Inferior parietal cortex (tissue), 1 donor: ENCODE data around the gene HOXB5.

ENCODE experiments used
- DNase-seq: peaks from one replicate; pipeline ENCODE4 v3.0.0-alpha.2; 2016; ENCODE audit errors: extremely low spot score

Gene HOXB5

DNA sequence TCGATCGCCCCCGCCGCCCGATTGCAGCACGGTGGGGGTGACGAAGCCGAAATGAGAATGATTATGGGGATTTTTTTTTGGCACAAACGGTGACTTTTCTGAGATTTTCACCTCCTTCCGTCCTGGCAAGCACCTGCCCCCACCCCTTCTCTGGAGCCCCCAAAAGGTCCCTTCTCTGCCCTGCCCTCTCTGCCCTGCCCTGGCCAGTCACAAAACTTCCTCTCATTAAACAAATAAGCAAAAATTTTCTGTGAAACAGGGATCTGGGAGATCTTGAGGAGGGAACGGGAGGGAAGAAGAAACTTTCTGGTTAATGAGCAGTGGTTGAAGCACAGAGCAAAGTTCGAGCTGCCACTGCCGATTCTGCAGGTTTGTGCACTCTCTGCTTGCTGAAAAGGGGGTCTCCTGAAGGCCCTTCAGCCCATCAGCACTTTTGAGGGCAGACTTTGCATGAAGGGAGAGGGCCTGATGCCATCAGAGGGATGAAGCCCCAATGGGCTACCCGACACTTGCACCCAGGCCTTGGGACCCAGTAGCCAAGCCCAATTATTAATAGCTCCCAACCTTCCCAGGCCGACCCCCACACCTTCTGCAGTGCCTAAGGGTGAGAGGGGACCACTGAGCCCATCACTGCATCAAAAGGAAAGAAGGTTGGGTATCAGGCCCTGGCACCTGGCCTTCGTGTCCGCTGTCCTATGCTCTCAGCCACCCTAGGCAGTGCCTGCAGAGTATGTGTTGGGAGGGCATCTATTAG, 22.6 kb upstream of the HOXB5 start:
- DNase-seq: no peak

GRCh38 chr17:48615047-48615962, 21.7 kb upstream of the HOXB5 start, which contains the start of gene HOXB8:
TSS of gene HOXB8 (minus strand) at chr17:48615292. CDS start at chr17:48614704, 588 bp downstream.
- DNase-seq: no peak

DNA sequence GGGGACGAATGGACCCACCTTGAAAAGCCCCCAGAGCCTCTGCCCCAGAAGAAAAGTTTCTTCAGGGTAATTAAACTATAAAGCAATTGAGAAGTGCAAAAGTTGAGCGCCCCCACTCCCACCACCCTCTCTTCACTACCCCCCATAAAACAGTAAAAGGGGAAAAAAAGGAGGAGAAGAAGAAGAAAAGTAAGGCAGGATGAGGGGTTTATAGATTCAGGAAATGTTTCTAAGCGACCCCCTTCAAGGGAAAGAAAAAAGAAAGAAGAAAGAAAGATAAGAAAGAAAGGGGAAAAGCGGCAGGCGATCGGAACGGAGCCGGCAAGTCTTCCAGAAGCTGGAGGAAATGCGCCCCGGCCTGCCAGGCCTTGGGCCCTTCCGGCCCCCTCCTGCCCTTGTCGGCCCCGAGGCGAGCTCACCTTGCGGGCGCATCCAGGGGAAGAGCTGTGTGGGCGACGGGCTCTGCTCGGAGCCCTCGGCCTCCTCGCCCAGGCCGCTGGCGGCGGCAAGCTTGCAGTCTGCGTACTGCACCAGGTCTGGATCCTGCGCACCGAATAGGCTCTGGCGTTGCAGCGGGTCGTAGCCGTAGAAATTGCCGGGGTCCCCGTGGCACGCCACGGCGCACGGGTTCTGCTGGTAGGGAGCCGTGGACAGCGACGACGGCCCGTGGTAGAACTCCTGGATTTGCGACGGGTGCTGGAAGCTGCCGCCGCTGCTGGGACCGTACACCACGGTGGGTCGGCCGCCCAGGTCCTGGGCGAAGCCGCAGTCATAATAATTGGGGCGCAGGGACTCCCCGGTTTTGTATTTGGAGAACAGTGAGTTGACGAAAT, 20.5 kb upstream of the HOXB5 start:
- no peak for DNase-seq

DNA sequence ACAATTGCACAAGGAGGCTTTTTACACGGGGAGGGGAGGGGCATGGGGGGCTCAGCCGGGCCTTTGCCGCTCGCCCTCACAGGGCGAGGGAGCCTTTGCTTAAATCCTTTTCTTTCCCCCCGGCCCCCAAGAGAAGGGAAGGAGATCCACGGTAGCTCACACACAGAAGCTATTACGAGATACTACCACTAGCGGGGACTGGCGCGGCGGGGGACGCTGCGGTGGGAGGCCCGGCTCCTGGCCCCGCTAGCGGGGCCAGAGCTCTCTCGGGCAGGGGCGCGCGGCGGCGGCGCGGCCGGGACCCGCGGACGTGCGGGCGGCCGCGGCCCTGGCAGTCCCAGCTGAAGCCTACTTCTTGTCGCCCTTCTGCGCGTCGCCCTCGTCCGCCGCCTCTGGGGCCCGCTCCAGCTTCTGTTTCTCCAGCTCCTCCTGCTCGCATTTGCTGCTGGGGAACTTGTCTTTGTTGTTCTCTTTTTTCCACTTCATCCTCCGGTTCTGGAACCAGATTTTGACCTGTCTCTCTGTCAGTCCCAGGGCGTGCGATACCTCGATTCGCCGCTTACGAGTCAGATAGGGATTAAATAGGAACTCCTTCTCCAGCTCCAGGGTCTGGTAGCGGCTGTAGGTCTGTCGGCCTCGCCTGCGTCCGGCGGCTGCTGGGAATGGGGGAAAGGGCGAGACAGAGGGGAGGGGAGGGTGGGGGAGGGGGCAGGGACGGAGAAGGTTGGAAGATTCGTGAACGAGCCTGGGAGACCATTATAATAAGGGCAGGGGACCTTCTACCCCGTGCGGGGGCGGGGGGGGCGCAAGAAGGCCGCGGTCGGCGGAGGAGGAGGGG, 19.5 kb upstream of the HOXB5 start:
- DNase-seq: no peak

DNA sequence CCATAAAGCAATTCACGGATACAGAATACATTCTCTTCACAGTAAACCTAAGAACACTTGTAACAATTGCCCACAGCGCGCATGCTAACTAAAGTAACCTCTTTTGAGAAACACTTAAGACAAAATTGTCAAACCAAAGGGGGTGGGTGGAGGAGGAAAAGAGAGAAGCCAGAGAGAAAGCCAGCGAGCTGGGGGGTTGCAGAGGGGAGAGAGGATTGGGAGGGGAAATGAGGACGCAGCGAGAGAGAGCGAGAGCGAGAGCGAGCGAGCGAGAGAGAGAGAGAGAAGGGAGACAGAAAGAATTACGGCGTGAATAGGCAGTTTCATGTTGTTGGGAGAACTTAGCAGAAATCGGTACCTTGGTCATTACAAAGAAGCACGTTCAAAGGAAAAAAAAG, 18.9 kb upstream of the HOXB5 start:
- no peak for DNase-seq

DNA sequence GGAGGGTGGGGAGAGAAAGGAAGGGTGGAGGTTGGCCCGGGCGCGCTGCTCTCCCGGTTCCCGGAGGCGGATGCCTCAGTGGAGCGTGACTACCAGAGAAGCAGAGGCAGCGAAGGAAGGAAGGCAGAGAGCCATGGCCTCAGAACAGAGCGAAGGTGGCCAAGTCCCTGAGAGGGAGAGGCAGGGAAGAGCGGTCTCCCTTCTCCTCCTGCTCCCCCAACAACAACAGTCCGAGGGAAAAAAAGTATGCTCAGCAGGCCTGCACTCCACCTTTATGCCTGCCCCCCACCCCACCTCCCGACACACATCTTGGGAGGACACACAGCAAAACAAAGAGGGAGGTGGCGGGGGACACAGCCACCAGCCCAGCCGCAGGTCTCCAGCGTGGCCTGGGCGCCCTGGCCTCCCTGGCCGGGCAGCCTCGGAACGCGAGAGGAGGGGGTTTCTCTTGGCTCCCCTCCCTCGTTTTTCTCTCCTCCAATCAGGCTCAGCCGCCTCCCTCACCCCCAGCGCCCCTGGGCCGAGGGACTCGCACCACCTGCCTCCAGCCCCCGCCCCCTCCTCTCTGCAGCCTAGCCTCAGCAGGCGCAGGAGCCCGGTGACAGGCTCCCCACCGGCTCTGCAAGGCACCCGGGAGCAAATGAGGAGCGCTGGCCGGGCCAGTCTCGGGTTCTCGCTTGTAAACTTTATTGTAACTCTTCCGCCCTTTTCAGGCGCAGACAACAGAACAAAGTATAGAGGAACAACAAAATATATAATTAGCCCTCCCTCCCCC, 18.3 kb upstream of the HOXB5 start:
- no peak for DNase-seq

- DNase-seq: no peak
Observed at GRCh38 chr17:48611213-48611612, 17.6 kb upstream of the HOXB5 start.

GRCh38 chr17:48610282-48611211, 17.0 kb upstream of the HOXB5 start, which contains the start of gene HOXB7:
TSS of gene HOXB7 (minus strand) at chr17:48611017. CDS start at chr17:48610918, 99 bp downstream.
- peak; percentile 4 for DNase-seq

GRCh38 chr17:48609759-48610281, 16.2 kb upstream of the HOXB5 start:
- DNase-seq: no peak

- no peak for DNase-seq
Observed at GRCh38 chr17:48609033-48609432, 15.5 kb upstream of the HOXB5 start.

DNA sequence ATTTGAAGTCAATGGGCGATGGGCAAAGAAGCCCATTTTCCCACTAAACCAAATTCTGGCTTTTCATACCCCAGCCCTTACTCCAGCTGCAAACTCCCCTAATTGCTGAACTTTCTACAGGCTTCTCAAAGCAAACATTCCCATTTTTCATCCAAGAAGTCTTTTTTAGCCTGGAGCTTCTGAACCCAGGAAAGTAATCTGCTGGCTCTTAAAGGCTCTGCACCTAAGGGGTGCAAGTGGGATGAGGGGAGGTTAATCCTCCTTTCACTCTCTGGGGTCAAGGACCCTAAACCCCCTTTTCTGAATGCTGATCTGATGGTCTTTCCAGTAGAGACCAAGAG, 14.9 kb upstream of the HOXB5 start:
- no peak for DNase-seq

- DNase-seq: no peak
Observed at GRCh38 chr17:48606892-48607614, 13.5 kb upstream of the HOXB5 start.

- no peak for DNase-seq
Observed at GRCh38 chr17:48605991-48606891, 12.7 kb upstream of the HOXB5 start.

DNA sequence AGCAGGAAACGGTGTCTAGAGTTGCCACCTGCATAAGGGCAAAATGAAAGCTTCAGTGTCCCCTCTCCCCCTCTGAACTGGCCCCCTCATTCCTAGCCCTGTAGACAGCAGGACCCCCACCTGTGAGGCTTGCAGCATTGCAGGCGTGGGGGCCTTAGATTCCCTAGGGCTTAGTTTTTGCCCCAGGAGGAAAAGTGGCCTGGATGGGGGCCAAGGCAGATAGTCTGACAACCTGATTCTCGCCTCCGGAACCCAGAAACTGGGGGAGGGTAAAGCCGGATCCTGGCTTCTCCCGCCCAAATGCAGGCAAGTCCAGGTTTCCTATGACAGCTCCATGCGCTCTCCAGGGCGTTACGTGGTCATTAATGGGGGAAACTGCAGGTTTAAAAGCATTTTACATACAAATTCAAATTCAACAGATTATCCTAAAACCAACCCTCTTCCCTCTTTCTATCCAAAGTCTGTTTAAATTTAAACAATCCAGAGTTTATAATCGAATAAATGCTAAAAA, 11.9 kb upstream of the HOXB5 start:
- no peak for DNase-seq

DNA sequence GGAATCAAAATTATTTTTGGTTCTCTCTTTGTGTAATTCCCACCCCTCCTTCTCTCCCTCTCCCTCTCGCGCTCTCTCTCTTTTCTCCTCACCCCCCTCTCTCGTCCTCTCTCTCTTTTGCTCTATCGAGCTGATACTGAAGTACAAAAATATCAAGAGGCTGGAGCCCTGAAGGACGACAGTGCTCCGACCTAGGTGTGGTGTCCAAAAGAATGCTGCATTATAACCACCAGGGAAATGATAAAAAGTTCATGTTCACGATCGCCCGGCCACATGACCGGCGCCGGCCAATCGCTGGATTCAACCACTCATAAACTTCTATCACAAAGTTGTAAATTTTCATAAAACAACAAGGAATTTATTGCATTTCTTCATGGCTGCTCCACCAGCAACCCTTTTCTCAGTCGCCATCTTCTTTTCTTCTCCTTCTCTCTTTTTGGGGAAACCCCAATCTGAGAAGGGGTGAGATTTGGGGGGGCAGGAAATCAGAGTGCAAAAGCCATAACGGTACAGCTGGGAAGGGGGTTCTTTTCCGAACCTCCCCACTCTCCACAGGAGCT, 11.3 kb upstream of the HOXB5 start, which contains the start of gene HOXB6:
Gene HOXB6 (minus strand): TSS at position 217 of the 560 bp plus-strand sequence. CDS start 6,836 bp downstream, outside the sequence.
- no peak for DNase-seq
